Effector memory CD8-positive, alpha-beta T cell (primary cell): ENCODE data around the gene IFNW1.
"Not testable (repeated sequence)": the region's sequence is repeated elsewhere in the genome, so short reads cannot be mapped to it uniquely, and the experiment has no call there.

Experiments used
- ATAC-seq: fragments of 150-1000 bp; cut with Tn5 transposase; replicated peaks from 2 replicates; pipeline ENCODE4 v1.10.0; 2021; ENCODE audit warnings: mild to moderate bottlenecking, moderate library complexity
- DNase-seq, 3 experiments: peaks; one replicate each; pipeline ENCODE4 v3.0.0; 2021
- H3K27ac Mint-ChIP-seq, 2 donors: one replicate each; pipeline ENCODE4 v1.8.0; 2022; ENCODE audit warnings: mild to moderate bottlenecking in 2 of 2, mixed read lengths in 2 of 2, moderate library complexity in 2 of 2
- H3K27me3 Mint-ChIP-seq, 2 donors: one replicate each; pipeline ENCODE4 v1.8.0; 2022; ENCODE audit warnings: mixed read lengths in 2 of 2
- H3K36me3 Mint-ChIP-seq: one replicate; pipeline ENCODE4 v1.8.0; 2022; ENCODE audit warnings: mild to moderate bottlenecking, moderate library complexity, mixed read lengths; ENCODE audit not compliant: insufficient read depth
- H3K4me1 Mint-ChIP-seq, 2 donors: one replicate each; pipeline ENCODE4 v1.8.0; 2022; ENCODE audit warnings: low read depth in 2 of 2, mixed read lengths in 2 of 2
- H3K4me3 Mint-ChIP-seq, 2 donors: one replicate each; pipeline ENCODE4 v1.8.0; 2022; ENCODE audit warnings: mild to moderate bottlenecking in 2 of 2, mixed read lengths in 2 of 2, moderate library complexity in 2 of 2
- H3K9me3 Mint-ChIP-seq, 2 donors: one replicate each; pipeline ENCODE4 v1.8.0; 2022; ENCODE audit warnings: mixed read lengths in 2 of 2

Gene IFNW1

GRCh38 chr9:21137020-21137419 lies 4.6 kb downstream of the IFNW1 start:
- H3K4me3 Mint-ChIP-seq, result no peak overlapping the region
- no peak for DNase-seq
- H3K27ac Mint-ChIP-seq, result no peak overlapping the region
- no peaks in the 10 kb centered on the region for H3K36me3 Mint-ChIP-seq
- peaks cover 5% of the 10 kb centered on the region in 2 donors for H3K4me1 Mint-ChIP-seq
- no peak for ATAC-seq
- no peaks in the 10 kb centered on the region for H3K27me3 Mint-ChIP-seq
- H3K9me3 Mint-ChIP-seq, result no peaks in the 10 kb centered on the region

GRCh38 chr9:21135736-21136135 lies 5.9 kb downstream of the IFNW1 start:
- Mint-ChIP-seq H3K27ac (no peak overlapping the region), H3K9me3 (no peaks in the 10 kb centered on the region), H3K36me3 (no peaks in the 10 kb centered on the region), H3K27me3 (no peaks in the 10 kb centered on the region), H3K4me3 (no peak overlapping the region), H3K4me1 (no peaks in the 10 kb centered on the region)
- no peak for DNase-seq
- no peak for ATAC-seq

- H3K4me3 Mint-ChIP-seq, result not testable (repeated sequence)
Observed at GRCh38 chr9:21128186-21128585, 13.4 kb downstream of the IFNW1 start.

GRCh38 chr9:21121595-21122251 lies 19.9 kb downstream of the IFNW1 start:
- Mint-ChIP-seq H3K9me3 (no peaks in the 10 kb centered on the region), H3K4me1 (no peaks in the 10 kb centered on the region), H3K27me3 (peaks cover 7 to 28% of the 10 kb centered on the region in 2 donors), H3K4me3 (no peak overlapping the region), H3K27ac (no peak overlapping the region), H3K36me3 (no peaks in the 10 kb centered on the region)
- no peak for ATAC-seq
- no peak for DNase-seq

More at GRCh38 chr9:21128186-21128585, 13.4 kb downstream of the IFNW1 start:
- H3K4me1 Mint-ChIP-seq, DNase-seq, H3K36me3 Mint-ChIP-seq, H3K27ac Mint-ChIP-seq, H3K9me3 Mint-ChIP-seq, ATAC-seq, H3K27me3 Mint-ChIP-seq: not testable (repeated sequence)

- DNase-seq (no peak), ATAC-seq (no peak)
- Mint-ChIP-seq H3K4me3 (no peak overlapping the region), H3K9me3 (no peaks in the 10 kb centered on the region), H3K27me3 (peaks cover 7 to 33% of the 10 kb centered on the region in 2 donors), H3K4me1 (no peaks in the 10 kb centered on the region), H3K27ac (no peak overlapping the region), H3K36me3 (no peaks in the 10 kb centered on the region)
Observed at GRCh38 chr9:21121079-21121478, 20.6 kb downstream of the IFNW1 start.

GRCh38 chr9:21119093-21119770 lies 22.4 kb downstream of the IFNW1 start:
- H3K4me1 Mint-ChIP-seq, result no peaks in the 10 kb centered on the region
- no peak for ATAC-seq
- H3K36me3 Mint-ChIP-seq, result no peaks in the 10 kb centered on the region
- H3K27ac Mint-ChIP-seq, result no peak overlapping the region
- DNase-seq, result no peak
- H3K27me3 Mint-ChIP-seq, result peaks cover 3 to 33% of the 10 kb centered on the region in 2 donors
- H3K4me3 Mint-ChIP-seq, result no peak overlapping the region
- H3K9me3 Mint-ChIP-seq, result no peaks in the 10 kb centered on the region

- Mint-ChIP-seq H3K4me1 (no peaks in the 10 kb centered on the region), H3K27me3 (peaks cover 0 to 18% of the 10 kb centered on the region in 2 donors), H3K9me3 (no peaks in the 10 kb centered on the region)
Observed at GRCh38 chr9:21114311-21114710, 27.3 kb downstream of the IFNW1 start.

GRCh38 chr9:21110708-21111576 lies 30.7 kb downstream of the IFNW1 start:
- H3K9me3 Mint-ChIP-seq, result no peaks in the 10 kb centered on the region
- no peak overlapping the region for H3K4me3 Mint-ChIP-seq
- no peak overlapping the region for H3K27ac Mint-ChIP-seq
- no peaks in the 10 kb centered on the region for H3K36me3 Mint-ChIP-seq
- ATAC-seq (peak; percentile 96), DNase-seq (peak; percentile 36 to 43 (median 38))
- no peaks in the 10 kb centered on the region for H3K4me1 Mint-ChIP-seq
- H3K27me3 Mint-ChIP-seq, result no peaks in the 10 kb centered on the region

More at GRCh38 chr9:21114311-21114710, 27.3 kb downstream of the IFNW1 start:
- Mint-ChIP-seq H3K27ac (no peak overlapping the region), H3K36me3 (no peaks in the 10 kb centered on the region), H3K4me3 (no peak overlapping the region)
- DNase-seq, result no peak
- no peak for ATAC-seq

- H3K27ac Mint-ChIP-seq, result no peak overlapping the region
- peaks cover 0 to 9% of the 10 kb centered on the region in 2 donors for H3K27me3 Mint-ChIP-seq
- peaks cover 2 to 10% of the 10 kb centered on the region in 2 donors for H3K4me1 Mint-ChIP-seq
- H3K36me3 Mint-ChIP-seq, result no peaks in the 10 kb centered on the region
- ATAC-seq, result no peak
- H3K4me3 Mint-ChIP-seq, result no peak overlapping the region
- H3K9me3 Mint-ChIP-seq, result no peaks in the 10 kb centered on the region
- DNase-seq, result no peak
Observed at GRCh38 chr9:21104787-21105186, 36.8 kb downstream of the IFNW1 start.

- no peaks in the 10 kb centered on the region for H3K9me3 Mint-ChIP-seq
- H3K4me3 Mint-ChIP-seq, result no peak overlapping the region
- H3K27me3 Mint-ChIP-seq, result peaks cover 0 to 9% of the 10 kb centered on the region in 2 donors
- no peak overlapping the region for H3K27ac Mint-ChIP-seq
- ATAC-seq (no peak), DNase-seq (no peak)
- no peaks in the 10 kb centered on the region for H3K36me3 Mint-ChIP-seq
- peaks cover 5 to 13% of the 10 kb centered on the region in 2 donors for H3K4me1 Mint-ChIP-seq
Observed at GRCh38 chr9:21102305-21102704, 39.3 kb downstream of the IFNW1 start.

GRCh38 chr9:21097817-21098216 lies 43.8 kb downstream of the IFNW1 start:
- peaks cover 0 to 3% of the 10 kb centered on the region in 2 donors for H3K27me3 Mint-ChIP-seq
- peaks cover 22 to 33% of the 10 kb centered on the region in 2 donors for H3K4me1 Mint-ChIP-seq
- peak overlapping the region in 1 of 2 donors; percentile 99 for H3K27ac Mint-ChIP-seq
- DNase-seq (no peak), ATAC-seq (no peak)
- no peaks in the 10 kb centered on the region for H3K36me3 Mint-ChIP-seq
- H3K9me3 Mint-ChIP-seq, result no peaks in the 10 kb centered on the region
- peak overlapping the region in 1 of 2 donors; percentile 82 for H3K4me3 Mint-ChIP-seq

- no peak for ATAC-seq
- no peaks in the 10 kb centered on the region for H3K9me3 Mint-ChIP-seq
Observed at GRCh38 chr9:21096901-21097255, 44.8 kb downstream of the IFNW1 start.

GRCh38 chr9:21096172-21096900 lies 45.3 kb downstream of the IFNW1 start:
- peak; percentile 31 to 53 (median 38) for DNase-seq
- Mint-ChIP-seq H3K27ac (peak overlapping the region; percentile 92 to 99), H3K4me3 (peak overlapping the region; percentile 62 to 82), H3K4me1 (peaks cover 25 to 33% of the 10 kb centered on the region in 2 donors), H3K27me3 (no peaks in the 10 kb centered on the region), H3K36me3 (no peaks in the 10 kb centered on the region), H3K9me3 (no peaks in the 10 kb centered on the region)
- ATAC-seq, result peak; percentile 95

More at GRCh38 chr9:21096901-21097255, 44.8 kb downstream of the IFNW1 start:
- Mint-ChIP-seq H3K36me3 (no peaks in the 10 kb centered on the region), H3K27me3 (no peaks in the 10 kb centered on the region), H3K27ac (peak overlapping the region; percentile 92 to 99), H3K4me1 (peaks cover 25 to 33% of the 10 kb centered on the region in 2 donors), H3K4me3 (peak overlapping the region; percentile 62 to 82)
- DNase-seq, result no peak
